ENCODE measurements around the gene RTN4R.

RTN4R gene

GRCh38 chr22:20199413-20199842 lies 68.7 kb downstream of the RTN4R start:
- DNase-seq (ENCODE audit: low read depth): no peak

- no peak for DNase-seq (ENCODE audit: low read depth)
These were observed 69.4 kb downstream of the RTN4R start for GRCh38 chr22:20198557-20199319.

- DNase-seq (ENCODE audit: low read depth): no peak
These were observed 70.6 kb downstream of the RTN4R start for GRCh38 chr22:20197407-20198030.

GRCh38 chr22:20196094-20196842 lies 71.8 kb downstream of the RTN4R start:
- no peak for DNase-seq (ENCODE audit: low read depth)

- no peak for DNase-seq (ENCODE audit: low read depth)
These were observed 73.2 kb downstream of the RTN4R start for GRCh38 chr22:20194681-20195593.

- DNase-seq (ENCODE audit: low read depth): no peak
These were observed 74.2 kb downstream of the RTN4R start for GRCh38 chr22:20193761-20194494.

- no peak for DNase-seq (ENCODE audit: low read depth)
These were observed 75.0 kb downstream of the RTN4R start for GRCh38 chr22:20192972-20193760.

GRCh38 chr22:20192293-20192971 lies 75.7 kb downstream of the RTN4R start:
- no peak for DNase-seq (ENCODE audit: low read depth)

- DNase-seq (ENCODE audit: low read depth): no peak
These were observed 76.3 kb downstream of the RTN4R start for GRCh38 chr22:20191803-20192202.

Measured in stimulated activated CD8-positive, alpha-beta memory T cell treated with anti-CD3 and anti-CD28 coated beads, Interleukin-15, amount 100 ng/mL, for 1 hour (primary cell).